ENCODE measurements around the gene FXYD6. TPM values are rescaled to one million over a fixed set of nuclear protein-coding genes. Genes with fewer than 3 reads are reported as not detected.
A peak's percentile ranks its signal among the peaks of the same experiment; 100 is the strongest.

FXYD6 gene
- total and polyA plus RNA-seq, 9 of the 15 experiments (the other 6 are each of a cell fraction or from before 2014, with no cell fraction given) = 0.07 to 0.35 TPM; not detected in 7

DNA sequence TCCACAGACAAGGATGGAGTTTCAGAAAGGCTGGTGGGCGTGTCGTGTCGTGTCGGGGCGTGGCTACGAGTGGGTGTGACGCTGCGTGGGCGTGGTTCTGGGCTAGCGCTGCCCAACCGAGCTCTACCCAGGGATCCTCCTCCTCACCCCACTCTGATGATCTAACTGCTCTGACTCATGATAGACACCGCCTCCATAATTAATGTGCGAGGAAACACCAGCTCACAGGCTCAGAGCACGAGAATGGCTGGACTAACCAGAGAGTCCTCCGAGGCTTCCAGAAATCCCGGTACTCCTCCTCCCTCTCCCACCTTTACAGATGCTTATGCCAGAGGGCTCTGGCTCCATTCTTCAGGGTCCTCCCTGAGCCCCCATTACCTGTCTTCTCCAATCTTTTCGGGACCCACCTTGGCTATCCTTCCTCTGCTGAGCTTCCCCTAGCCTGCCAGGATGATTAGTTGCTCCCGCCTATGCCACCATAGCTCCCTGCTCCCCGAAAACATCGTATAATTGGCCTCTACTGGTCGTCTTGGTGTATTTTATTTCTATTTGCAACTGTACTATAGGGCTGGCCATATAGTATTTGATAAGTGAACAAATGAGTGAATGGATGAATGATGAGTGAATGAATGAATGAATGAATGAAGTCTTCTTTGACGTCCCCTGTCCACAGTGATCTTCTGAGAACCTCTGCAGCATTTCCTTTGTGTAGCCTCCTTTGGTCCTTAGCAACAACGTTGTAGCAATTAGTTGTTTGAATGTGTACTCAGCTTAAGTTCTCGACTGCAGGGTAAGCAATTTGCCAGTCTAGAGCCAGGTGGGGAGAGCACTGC lies 31.0 kb upstream of the FXYD6 start (continued):
- TF ChIP-seq, protein P1, sequence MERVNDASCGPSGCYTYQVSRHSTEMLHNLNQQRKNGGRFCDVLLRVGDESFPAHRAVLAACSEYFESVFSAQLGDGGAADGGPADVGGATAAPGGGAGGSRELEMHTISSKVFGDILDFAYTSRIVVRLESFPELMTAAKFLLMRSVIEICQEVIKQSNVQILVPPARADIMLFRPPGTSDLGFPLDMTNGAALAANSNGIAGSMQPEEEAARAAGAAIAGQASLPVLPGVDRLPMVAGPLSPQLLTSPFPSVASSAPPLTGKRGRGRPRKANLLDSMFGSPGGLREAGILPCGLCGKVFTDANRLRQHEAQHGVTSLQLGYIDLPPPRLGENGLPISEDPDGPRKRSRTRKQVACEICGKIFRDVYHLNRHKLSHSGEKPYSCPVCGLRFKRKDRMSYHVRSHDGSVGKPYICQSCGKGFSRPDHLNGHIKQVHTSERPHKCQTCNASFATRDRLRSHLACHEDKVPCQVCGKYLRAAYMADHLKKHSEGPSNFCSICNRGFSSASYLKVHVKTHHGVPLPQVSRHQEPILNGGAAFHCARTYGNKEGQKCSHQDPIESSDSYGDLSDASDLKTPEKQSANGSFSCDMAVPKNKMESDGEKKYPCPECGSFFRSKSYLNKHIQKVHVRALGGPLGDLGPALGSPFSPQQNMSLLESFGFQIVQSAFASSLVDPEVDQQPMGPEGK (CRISPR knock-in tag; IDR thresholded peaks at IDR 0.05; ENCODE audit: borderline replicate concordance) = no peak
- TF ChIP-seq MIER1 (IDR thresholded peaks at IDR 0.05; ENCODE audit: low read depth) (0 out of 2 replicates have a peak, but pooled peaks have one; percentile 30), EP300 (IDR thresholded peaks at IDR 0.05; ENCODE audit: low read length) (peak; percentile 60; the same call in 1 of the 2 replicates), ZNF76 (CRISPR knock-in tag; IDR thresholded peaks at IDR 0.05; ENCODE audit: borderline replicate concordance) (no peak), ILK (tag; IDR thresholded peaks at IDR 0.05; ENCODE audit: borderline replicate concordance, low read depth) (no peak), ZNF124 (CRISPR knock-in tag; IDR thresholded peaks at IDR 0.05) (no peak), TOE1 (IDR thresholded peaks at IDR 0.05; ENCODE audit: borderline replicate concordance) (no peak), TOE1 (CRISPR knock-in tag; IDR thresholded peaks at IDR 0.05; ENCODE audit: borderline replicate concordance, low read depth) (no peak), MTA2 (IDR thresholded peaks at IDR 0.05; ENCODE audit: low read depth) (no peak), BMI1 (IDR thresholded peaks at IDR 0.05; ENCODE audit: low read length) (no peak), CHD2 (IDR thresholded peaks at IDR 0.05; ENCODE audit: low read depth, low read length) (no peak), SUPT5H (IDR thresholded peaks at IDR 0.05) (peak; percentile 94)
- TF ChIP-seq, protein P2, sequence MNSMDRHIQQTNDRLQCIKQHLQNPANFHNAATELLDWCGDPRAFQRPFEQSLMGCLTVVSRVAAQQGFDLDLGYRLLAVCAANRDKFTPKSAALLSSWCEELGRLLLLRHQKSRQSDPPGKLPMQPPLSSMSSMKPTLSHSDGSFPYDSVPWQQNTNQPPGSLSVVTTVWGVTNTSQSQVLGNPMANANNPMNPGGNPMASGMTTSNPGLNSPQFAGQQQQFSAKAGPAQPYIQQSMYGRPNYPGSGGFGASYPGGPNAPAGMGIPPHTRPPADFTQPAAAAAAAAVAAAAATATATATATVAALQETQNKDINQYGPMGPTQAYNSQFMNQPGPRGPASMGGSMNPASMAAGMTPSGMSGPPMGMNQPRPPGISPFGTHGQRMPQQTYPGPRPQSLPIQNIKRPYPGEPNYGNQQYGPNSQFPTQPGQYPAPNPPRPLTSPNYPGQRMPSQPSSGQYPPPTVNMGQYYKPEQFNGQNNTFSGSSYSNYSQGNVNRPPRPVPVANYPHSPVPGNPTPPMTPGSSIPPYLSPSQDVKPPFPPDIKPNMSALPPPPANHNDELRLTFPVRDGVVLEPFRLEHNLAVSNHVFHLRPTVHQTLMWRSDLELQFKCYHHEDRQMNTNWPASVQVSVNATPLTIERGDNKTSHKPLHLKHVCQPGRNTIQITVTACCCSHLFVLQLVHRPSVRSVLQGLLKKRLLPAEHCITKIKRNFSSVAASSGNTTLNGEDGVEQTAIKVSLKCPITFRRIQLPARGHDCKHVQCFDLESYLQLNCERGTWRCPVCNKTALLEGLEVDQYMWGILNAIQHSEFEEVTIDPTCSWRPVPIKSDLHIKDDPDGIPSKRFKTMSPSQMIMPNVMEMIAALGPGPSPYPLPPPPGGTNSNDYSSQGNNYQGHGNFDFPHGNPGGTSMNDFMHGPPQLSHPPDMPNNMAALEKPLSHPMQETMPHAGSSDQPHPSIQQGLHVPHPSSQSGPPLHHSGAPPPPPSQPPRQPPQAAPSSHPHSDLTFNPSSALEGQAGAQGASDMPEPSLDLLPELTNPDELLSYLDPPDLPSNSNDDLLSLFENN (IDR thresholded peaks at IDR 0.05; ENCODE audit: low read depth in 2 of 2, low read length in 2 of 2) = 0 out of 4 replicates have a peak, but pooled peaks of 1 of the 2 experiments have one; percentile 29
- TF ChIP-seq, protein P3, sequence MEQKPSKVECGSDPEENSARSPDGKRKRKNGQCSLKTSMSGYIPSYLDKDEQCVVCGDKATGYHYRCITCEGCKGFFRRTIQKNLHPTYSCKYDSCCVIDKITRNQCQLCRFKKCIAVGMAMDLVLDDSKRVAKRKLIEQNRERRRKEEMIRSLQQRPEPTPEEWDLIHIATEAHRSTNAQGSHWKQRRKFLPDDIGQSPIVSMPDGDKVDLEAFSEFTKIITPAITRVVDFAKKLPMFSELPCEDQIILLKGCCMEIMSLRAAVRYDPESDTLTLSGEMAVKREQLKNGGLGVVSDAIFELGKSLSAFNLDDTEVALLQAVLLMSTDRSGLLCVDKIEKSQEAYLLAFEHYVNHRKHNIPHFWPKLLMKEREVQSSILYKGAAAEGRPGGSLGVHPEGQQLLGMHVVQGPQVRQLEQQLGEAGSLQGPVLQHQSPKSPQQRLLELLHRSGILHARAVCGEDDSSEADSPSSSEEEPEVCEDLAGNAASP (IDR thresholded peaks at IDR 0.05) = no peak
- TF ChIP-seq, protein P4, sequence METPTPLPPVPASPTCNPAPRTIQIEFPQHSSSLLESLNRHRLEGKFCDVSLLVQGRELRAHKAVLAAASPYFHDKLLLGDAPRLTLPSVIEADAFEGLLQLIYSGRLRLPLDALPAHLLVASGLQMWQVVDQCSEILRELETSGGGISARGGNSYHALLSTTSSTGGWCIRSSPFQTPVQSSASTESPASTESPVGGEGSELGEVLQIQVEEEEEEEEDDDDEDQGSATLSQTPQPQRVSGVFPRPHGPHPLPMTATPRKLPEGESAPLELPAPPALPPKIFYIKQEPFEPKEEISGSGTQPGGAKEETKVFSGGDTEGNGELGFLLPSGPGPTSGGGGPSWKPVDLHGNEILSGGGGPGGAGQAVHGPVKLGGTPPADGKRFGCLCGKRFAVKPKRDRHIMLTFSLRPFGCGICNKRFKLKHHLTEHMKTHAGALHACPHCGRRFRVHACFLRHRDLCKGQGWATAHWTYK (CRISPR knock-in tag; IDR thresholded peaks at IDR 0.05) = 0 out of 2 replicates have a peak, but pooled peaks have one; percentile 43
- TF ChIP-seq, protein P5, sequence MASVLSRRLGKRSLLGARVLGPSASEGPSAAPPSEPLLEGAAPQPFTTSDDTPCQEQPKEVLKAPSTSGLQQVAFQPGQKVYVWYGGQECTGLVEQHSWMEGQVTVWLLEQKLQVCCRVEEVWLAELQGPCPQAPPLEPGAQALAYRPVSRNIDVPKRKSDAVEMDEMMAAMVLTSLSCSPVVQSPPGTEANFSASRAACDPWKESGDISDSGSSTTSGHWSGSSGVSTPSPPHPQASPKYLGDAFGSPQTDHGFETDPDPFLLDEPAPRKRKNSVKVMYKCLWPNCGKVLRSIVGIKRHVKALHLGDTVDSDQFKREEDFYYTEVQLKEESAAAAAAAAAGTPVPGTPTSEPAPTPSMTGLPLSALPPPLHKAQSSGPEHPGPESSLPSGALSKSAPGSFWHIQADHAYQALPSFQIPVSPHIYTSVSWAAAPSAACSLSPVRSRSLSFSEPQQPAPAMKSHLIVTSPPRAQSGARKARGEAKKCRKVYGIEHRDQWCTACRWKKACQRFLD (CRISPR knock-in tag; IDR thresholded peaks at IDR 0.05) = no peak

Measured in K562 (cell line).